ENCODE results near the gene PRR19.
A peak's percentile ranks its signal among the peaks of the same experiment; 100 is the strongest.

Gene PRR19

DNA sequence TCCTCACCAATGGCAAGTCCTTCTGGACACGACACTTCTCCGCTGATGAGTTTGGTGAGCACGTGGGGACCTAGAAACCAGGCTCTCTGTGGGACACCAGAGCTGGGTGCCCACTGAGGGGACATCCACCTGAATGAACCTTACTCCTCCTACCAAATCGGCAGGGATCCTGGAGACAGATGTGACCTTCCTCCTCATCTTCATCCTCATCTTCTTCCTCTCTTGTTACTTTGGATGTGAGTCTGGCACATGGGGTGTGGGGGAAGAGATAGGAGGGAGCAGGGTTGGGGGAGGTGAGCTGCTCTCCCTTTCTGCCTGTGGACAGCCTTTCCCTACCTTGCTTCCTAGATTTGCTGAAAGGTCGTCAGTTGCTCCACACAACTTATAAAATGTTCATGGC lies 13.1 kb downstream of the PRR19 start:
- H3K27ac Mint-ChIP-seq, result no peak overlapping the region
- H3K4me3 Mint-ChIP-seq, result no peak overlapping the region
- peaks cover 14% of the 10 kb centered on the region for H3K4me1 Mint-ChIP-seq (ENCODE audit: low read depth)
- no peaks in the 10 kb centered on the region for H3K9me3 Mint-ChIP-seq
- peaks cover 48% of the 10 kb centered on the region for H3K27me3 Mint-ChIP-seq (ENCODE audit: low read depth)
- H3K36me3 Mint-ChIP-seq (ENCODE audit: low read depth), result no peaks in the 10 kb centered on the region

DNA sequence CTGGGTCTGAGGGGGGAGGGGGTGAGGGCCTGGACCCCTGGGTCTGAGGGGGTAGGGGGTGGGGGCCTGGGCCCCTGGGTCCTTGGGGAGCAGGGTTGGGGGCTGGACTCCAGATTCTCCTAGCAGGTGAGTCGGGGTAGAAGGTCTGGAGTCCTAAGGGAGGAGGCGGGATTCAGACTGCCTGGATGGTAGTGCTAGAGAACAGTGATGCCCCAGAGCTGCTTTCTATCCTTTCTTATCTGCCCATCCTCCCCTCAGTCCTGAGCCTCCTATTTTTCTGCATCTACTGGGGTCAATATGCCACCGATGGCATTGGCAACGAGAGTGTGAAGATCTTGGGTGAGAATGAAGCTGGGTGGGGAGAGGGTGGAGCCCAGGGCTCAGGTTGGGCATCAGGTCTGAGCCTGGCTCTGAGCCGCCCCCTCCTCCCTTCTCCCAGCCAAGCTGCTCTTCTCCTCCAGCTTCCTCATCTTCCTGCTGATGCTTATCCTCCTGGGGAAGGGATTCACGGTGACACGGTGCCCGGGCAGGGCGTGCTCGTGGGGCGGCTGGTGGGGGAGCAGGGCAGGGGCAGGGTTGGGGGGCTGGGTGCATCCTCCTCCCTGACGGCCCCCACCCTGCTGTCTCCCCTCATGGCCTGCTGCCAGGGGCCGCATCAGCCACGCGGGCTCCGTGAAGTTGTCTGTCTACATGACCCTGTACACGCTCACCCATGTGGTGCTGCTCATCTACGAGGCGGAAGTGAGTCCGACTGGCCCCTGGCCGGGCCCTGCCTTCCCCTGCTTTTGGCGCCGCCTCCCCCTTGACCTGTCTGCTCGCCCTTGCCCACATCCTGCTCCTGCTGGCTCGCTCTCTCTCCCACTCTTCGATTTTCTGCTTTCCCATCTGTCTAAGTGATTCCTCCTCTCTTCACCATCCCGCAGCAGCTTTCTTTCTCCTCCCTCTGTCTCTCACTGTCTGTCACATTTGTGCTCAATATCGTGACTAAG lies 14.6 kb downstream of the PRR19 start:
- no peaks in the 10 kb centered on the region for H3K36me3 Mint-ChIP-seq (ENCODE audit: low read depth)
- peaks cover 14% of the 10 kb centered on the region for H3K4me1 Mint-ChIP-seq (ENCODE audit: low read depth)
- peaks cover 47% of the 10 kb centered on the region for H3K27me3 Mint-ChIP-seq (ENCODE audit: low read depth)
- H3K27ac Mint-ChIP-seq, result peak overlapping the region; percentile 26
- H3K4me3 Mint-ChIP-seq, result no peak overlapping the region
- no peaks in the 10 kb centered on the region for H3K9me3 Mint-ChIP-seq

DNA sequence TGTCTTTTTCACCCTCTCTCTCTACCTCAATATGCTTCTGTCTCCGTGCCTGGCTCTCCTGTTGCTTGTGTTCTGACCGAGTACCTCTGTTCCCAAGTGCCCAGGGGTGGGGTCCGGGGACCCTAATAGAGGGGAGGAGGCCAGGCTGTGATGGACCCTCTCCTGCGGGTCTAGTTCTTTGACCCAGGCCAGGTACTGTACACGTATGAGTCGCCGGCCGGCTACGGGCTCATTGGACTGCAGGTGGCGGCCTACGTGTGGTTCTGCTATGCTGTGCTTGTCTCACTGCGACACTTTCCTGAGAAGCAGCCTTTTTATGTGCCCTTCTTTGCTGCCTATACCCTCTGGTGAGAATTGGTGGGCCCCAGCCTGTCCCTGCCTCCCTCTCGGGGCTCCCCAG lies 15.6 kb downstream of the PRR19 start:
- Mint-ChIP-seq H3K27ac (no peak overlapping the region), H3K4me3 (no peak overlapping the region), H3K27me3 (ENCODE audit: low read depth) (peaks cover 47% of the 10 kb centered on the region), H3K9me3 (no peaks in the 10 kb centered on the region), H3K4me1 (ENCODE audit: low read depth) (peaks cover 14% of the 10 kb centered on the region), H3K36me3 (ENCODE audit: low read depth) (no peaks in the 10 kb centered on the region)

DNA sequence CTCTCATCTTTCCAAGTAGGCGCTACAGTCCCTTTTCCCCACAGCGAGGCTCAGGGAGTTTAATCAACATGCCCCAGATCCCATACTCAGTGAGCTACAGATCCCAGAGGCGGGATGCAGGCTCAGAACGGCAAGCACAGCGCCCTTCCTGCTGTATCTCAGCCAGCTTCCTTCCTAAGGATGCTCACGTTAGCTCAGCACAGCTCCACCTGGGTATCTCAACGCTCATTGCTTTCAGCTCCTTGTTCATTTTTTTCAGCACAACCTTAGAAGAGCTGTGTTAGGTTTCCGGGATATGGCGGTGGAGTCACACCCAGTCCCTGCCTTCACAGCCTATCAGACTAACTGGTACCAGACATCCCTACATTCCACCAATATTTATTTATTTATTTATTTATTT lies 20.4 kb downstream of the PRR19 start:
- Mint-ChIP-seq H3K27me3 (ENCODE audit: low read depth) (peaks cover 36% of the 10 kb centered on the region), H3K27ac (no peak overlapping the region), H3K4me1 (ENCODE audit: low read depth) (peaks cover 11% of the 10 kb centered on the region), H3K36me3 (ENCODE audit: low read depth) (peaks cover 5% of the 10 kb centered on the region), H3K9me3 (no peaks in the 10 kb centered on the region), H3K4me3 (no peak overlapping the region)

DNA sequence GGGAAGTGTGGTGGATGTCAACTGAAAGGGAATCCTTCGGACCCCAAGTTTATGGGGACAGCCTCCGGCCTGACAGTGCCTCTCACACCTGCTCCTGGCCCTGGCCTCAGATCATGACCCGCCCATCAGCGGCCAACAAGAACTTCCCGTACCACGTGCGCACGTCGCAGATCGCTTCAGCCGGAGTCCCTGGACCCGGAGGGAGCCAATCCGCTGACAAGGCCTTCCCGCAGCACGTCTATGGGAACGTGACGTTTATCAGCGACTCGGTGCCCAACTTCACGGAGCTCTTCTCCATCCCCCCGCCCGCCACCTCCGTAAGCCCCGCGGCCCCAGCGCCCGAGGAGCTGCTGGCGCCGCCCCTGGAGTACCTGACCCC lies 21.5 kb downstream of the PRR19 start:
- Mint-ChIP-seq H3K4me3 (peak overlapping the region; percentile 21), H3K4me1 (ENCODE audit: low read depth) (peaks cover 13% of the 10 kb centered on the region), H3K27me3 (ENCODE audit: low read depth) (peaks cover 36% of the 10 kb centered on the region), H3K27ac (no peak overlapping the region), H3K36me3 (ENCODE audit: low read depth) (peaks cover 5% of the 10 kb centered on the region), H3K9me3 (no peaks in the 10 kb centered on the region)

DNA sequence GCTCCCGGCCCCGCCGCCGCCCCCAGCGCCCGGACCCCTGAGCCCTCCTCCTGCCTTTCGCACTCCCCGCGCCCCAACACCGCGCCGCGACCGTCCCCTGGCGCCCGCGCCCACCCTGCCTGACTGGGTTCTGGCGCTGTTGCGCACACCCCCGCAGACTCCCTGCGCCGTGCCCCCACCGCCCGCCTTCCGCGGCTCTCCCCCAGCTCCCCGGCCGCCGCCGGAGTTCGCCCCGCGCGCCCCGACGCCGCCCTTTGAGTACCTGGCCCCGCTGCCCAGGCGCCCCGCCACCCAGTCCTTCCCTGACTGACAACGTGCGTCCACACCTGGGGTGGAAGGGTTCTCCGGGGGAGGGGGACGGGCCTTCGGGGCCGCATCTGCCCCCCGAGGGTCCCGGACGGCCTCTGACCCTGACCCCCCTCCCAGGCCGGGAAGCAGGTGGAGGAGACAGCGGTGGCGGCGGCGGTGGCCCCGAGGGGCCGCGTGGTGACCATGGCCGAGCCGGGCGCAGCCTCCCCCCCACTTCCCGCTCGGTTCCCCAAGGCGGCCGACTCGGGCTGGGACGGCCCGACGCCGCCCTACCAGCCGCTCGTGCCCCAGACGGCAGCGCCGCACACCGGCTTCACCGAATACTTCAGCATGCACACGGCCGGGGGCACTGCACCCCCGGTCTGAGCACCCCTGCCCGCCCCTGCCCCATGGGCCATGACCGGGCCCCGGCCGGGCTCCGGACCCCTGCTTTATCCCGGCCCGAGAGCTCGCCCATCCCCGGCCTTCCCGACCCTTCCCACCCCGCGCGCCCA lies 22.1 kb downstream of the PRR19 start:
- Mint-ChIP-seq H3K27ac (no peak overlapping the region), H3K4me3 (no peak overlapping the region), H3K4me1 (ENCODE audit: low read depth) (peaks cover 13% of the 10 kb centered on the region), H3K9me3 (no peaks in the 10 kb centered on the region), H3K27me3 (ENCODE audit: low read depth) (peaks cover 36% of the 10 kb centered on the region), H3K36me3 (ENCODE audit: low read depth) (peaks cover 5% of the 10 kb centered on the region)

DNA sequence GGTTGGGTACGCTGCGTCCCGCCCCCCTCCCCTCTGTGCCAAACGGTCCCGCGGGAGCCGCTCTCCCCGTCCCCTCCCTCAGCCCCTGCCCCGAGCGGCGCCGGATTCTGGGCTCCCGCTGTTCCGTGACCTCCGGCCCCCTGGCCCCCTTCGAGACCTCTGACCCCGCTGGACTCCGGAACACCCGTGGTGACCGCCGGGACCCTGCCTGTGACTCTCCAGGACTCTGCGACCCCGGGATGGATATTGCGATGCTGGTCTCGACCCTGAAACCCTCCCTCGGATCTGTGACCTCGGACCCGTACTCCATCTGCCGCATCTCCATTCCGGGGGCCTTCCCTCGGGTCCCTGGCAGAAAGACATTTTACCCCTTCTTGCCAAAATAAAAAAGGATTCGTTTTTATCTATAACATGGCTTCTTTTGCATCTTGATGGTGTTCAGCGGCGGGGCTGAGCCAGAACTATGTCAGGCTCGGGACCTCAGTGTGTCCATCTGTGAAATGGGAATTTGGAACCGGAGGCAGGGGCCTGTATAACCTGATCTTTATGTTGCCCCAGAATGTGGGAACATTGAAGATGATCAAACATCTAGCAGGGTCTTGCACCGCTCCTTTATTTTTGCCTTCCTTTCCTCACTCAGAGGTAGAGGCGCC lies 22.8 kb downstream of the PRR19 start:
- Mint-ChIP-seq H3K4me1 (ENCODE audit: low read depth) (peaks cover 13% of the 10 kb centered on the region), H3K4me3 (peak overlapping the region; percentile 85), H3K9me3 (no peaks in the 10 kb centered on the region), H3K36me3 (ENCODE audit: low read depth) (peaks cover 5% of the 10 kb centered on the region), H3K27ac (peak overlapping the region; percentile 61), H3K27me3 (ENCODE audit: low read depth) (peaks cover 36% of the 10 kb centered on the region)

DNA sequence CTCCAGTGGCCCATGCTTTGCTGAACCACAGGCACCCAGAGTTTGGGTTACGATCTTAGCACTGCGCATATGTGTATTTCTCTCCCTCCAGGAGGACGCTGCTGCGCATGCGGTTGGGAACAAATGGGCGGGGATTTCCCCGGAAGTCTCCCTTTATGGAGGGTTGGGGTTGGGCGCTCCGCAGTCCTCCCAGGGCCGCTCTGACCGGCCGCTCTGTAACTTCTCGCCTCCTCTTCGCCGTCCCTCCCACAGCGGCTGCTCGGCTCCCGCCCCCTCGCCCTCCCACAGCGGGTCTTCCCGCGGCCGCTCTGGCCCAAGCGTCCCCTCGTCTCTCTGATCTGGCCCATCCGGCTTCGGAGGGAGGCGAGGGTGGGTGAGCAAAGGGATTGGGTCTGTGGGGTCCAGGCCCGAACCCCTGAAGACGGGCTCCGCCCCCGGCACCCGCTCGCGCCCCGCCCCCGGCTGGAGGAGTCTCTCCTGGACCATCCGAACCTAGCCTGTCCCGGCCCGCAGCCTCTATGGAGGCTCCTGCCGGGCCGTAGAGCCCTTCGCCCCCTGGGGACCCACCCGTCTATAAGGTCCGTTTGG lies 23.5 kb downstream of the PRR19 start, which contains the start of gene MEGF8:
Gene MEGF8 (plus strand): TSS at position 328 of the 588 bp plus-strand sequence. CDS start 609 bp downstream, outside the sequence.
- Mint-ChIP-seq H3K27ac (peak within 1 kb of the TSS; percentile 61), H3K36me3 (ENCODE audit: low read depth) (peaks cover 5% of the 10 kb centered on the region), H3K4me3 (peak within 1 kb of the TSS; percentile 85), H3K27me3 (ENCODE audit: low read depth) (peaks cover 35% of the 10 kb centered on the region), H3K4me1 (ENCODE audit: low read depth) (peaks cover 13% of the 10 kb centered on the region), H3K9me3 (no peaks in the 10 kb centered on the region)

DNA sequence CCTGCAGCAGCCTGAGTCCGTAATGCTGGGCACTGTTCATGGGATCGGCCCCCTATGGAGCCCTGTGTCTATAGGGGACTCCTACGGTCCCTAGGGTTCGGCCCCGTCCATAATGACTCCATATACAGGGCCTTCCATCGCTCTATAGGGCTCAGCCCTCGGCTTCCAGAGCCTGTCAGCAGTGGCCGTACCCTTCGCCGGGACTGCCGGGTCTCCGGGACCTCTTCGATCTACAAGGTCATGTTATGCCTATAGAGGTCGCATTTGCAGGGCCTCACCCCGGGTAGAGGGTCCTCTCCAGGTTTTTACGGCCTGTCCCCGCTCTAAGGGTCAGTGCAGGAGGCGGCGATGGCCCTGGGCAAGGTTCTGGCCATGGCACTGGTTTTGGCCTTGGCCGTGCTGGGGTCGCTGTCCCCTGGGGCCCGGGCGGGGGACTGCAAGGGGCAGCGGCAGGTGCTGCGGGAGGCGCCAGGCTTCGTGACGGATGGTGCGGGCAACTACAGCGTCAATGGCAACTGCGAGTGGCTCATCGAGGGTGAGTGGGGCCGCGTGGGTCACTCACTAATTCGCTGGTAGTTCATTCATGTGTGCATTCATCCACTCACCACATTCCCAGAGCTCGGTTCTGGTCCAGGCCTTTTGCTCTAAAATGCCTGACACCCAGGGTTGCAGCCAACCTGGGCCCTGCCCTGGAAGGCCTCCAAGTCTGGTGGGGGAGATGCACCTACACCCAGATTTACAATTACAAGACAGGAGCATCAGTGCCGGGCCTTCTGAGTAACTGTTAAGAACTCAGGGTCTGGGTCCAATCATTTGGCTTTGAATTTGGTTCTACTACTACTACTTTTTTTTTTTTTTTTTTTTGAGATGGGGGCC lies 24.2 kb downstream of the PRR19 start:
- H3K4me3 Mint-ChIP-seq, result peak overlapping the region; percentile 85
- peaks cover 13% of the 10 kb centered on the region for H3K4me1 Mint-ChIP-seq (ENCODE audit: low read depth)
- no peaks in the 10 kb centered on the region for H3K9me3 Mint-ChIP-seq
- peaks cover 29% of the 10 kb centered on the region for H3K27me3 Mint-ChIP-seq (ENCODE audit: low read depth)
- H3K27ac Mint-ChIP-seq, result peak overlapping the region; percentile 61
- H3K36me3 Mint-ChIP-seq (ENCODE audit: low read depth), result peaks cover 5% of the 10 kb centered on the region

DNA sequence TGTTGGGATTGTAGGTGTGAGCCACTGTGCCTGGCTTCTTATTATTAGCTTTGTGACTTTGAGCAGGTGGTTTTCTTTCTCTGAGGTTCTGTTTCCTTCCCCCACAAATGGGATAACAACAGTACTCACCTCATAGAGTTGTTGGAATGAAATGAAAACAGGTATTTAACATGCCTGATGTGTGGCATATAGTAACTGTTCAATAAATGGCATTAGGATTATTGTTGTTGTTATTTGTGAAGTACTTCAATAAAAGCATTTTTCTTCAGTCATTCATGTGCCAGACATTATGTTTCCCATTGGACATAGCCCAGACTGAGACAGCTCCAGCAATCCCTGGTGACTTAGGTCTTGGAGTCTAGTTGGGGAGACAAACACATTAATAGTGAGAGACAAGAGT lies 25.0 kb downstream of the PRR19 start:
- Mint-ChIP-seq H3K4me1 (ENCODE audit: low read depth) (peaks cover 13% of the 10 kb centered on the region), H3K36me3 (ENCODE audit: low read depth) (peaks cover 5% of the 10 kb centered on the region), H3K27ac (no peak overlapping the region), H3K9me3 (no peaks in the 10 kb centered on the region), H3K27me3 (ENCODE audit: low read depth) (peaks cover 23% of the 10 kb centered on the region), H3K4me3 (peak overlapping the region; percentile 34)

DNA sequence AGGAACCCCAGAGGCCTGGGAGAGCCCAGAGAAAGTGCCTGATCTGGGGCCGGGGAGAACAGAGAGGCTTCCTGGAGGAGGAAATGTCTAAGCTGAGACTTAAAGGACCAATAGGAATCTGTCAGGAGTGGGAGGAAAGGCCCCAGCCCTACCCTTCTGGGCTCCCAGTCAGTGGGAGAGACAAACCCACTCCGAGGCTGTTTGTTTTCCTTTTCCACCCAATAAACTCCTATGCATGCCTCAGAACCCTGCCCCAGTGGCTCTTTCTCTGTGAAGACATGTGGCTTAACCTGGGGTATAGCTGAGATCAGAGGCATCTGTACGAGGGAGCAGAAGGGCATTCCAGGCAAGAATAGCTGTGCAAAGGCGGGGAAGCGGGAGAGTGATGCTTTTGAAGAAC lies 25.4 kb downstream of the PRR19 start:
- H3K4me3 Mint-ChIP-seq, result no peak overlapping the region
- H3K27me3 Mint-ChIP-seq (ENCODE audit: low read depth), result peaks cover 19% of the 10 kb centered on the region
- no peak overlapping the region for H3K27ac Mint-ChIP-seq

DNA sequence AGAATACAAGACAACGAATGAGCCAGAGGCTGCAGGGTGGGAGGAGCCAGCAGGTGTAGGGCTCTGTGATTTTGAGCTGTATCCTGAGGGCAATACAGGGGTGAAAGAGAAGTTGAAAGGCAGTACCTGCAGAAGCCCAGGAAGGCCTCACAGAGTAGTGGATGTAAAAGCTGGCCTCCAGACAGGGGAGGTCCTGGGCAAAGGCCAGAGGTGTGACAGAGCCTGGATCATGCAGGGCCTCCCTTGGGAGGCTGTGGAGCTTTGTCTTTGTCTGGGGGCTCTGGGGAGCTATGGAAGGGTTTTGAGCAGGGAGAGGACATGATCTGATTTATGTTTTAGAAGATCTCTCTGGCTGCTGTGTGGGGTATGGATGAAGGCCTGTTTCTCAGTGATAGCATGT lies 26.2 kb downstream of the PRR19 start:
- peaks cover 13% of the 10 kb centered on the region for H3K27me3 Mint-ChIP-seq (ENCODE audit: low read depth)
- H3K4me3 Mint-ChIP-seq, result no peak overlapping the region
- no peaks in the 10 kb centered on the region for H3K9me3 Mint-ChIP-seq
- no peak overlapping the region for H3K27ac Mint-ChIP-seq
- peaks cover 5% of the 10 kb centered on the region for H3K36me3 Mint-ChIP-seq (ENCODE audit: low read depth)
- peaks cover 13% of the 10 kb centered on the region for H3K4me1 Mint-ChIP-seq (ENCODE audit: low read depth)

More for the DNA sequence above, 25.4 kb downstream of the PRR19 start:
- Mint-ChIP-seq H3K9me3 (no peaks in the 10 kb centered on the region), H3K4me1 (ENCODE audit: low read depth) (peaks cover 13% of the 10 kb centered on the region), H3K36me3 (ENCODE audit: low read depth) (peaks cover 5% of the 10 kb centered on the region)

DNA sequence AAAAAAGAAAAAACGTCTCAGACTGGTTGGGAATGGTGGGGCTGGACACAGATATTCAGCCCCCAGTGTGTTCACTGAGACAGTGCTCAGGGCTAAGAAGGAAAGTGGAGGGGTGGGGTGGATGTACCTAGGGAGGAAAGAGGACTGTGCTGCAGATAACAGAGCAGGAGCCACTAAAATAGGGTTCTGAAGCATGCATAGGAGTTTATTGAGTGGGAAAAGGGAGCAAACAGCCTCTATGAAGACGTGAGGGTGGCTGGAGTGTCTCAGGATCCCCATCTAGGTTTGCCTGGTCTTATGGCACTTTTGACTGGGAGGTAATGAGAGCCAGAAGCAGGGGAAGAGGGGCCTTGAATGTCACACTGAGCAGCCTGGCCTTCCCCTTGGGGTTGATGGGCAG lies 26.9 kb downstream of the PRR19 start:
- Mint-ChIP-seq H3K27ac (no peak overlapping the region), H3K4me3 (no peak overlapping the region), H3K9me3 (no peaks in the 10 kb centered on the region), H3K27me3 (ENCODE audit: low read depth) (peaks cover 8% of the 10 kb centered on the region), H3K36me3 (ENCODE audit: low read depth) (peaks cover 5% of the 10 kb centered on the region), H3K4me1 (ENCODE audit: low read depth) (peaks cover 13% of the 10 kb centered on the region)
